Vagina (tissue), 2 donors: ENCODE measurements around the gene PLEKHA6. TPM values are rescaled to one million over a fixed set of nuclear protein-coding genes. Genes with fewer than 3 reads are reported as not detected.

ENCODE experiments used
- DNase-seq, 2 donors: peaks; one replicate each; pipeline ENCODE4 v3.0.0-alpha.2; 2017; ENCODE audit errors: extremely low spot score in 2 of 2
- H3K27ac ChIP-seq: fragments of 200-600 bp; sonication (generic); one replicate; pipeline ENCODE4 v1.5.1; 2019
- H3K27me3 ChIP-seq: fragments of 200-600 bp; sonication (generic); one replicate; pipeline ENCODE4 v1.5.1; 2019
- H3K36me3 ChIP-seq, 2 donors: fragments of 200-600 bp; sonication (generic); one replicate each; pipeline ENCODE4 v1.5.1; 2017 to 2019
- H3K4me1 ChIP-seq: fragments of 200-600 bp; sonication (generic); one replicate; pipeline ENCODE4 v1.5.1; 2019
- H3K4me3 ChIP-seq, 2 donors: fragments of 200-600 bp; sonication (generic); 1 replicate in 1 of 2; 2 replicates in 1 of 2; pipeline ENCODE4 v1.5.1; 2016 to 2019
- H3K9me3 ChIP-seq: fragments of 200-600 bp; sonication (generic); one replicate; pipeline ENCODE4 v1.5.1; 2019
- POLR2A ChIP-seq, 2 donors: fragments of 450-650 bp; IDR thresholded peaks; one replicate each; pipeline ENCODE4 v1.6.1; 2017; ENCODE audit warnings: antibody characterized with exemption in 2 of 2, mild to moderate bottlenecking in 2 of 2, moderate library complexity in 2 of 2
- POLR2AphosphoS5 ChIP-seq, 2 donors: sonication (generic); formaldehyde crosslinking; IDR thresholded peaks; one replicate each; pipeline ENCODE4 v1.9.0; 2017; ENCODE audit warnings: antibody characterized with exemption in 2 of 2, mild to moderate bottlenecking in 2 of 2, low read depth in 1 of 2; ENCODE audit not compliant: insufficient read depth in 1 of 2
- intact Hi-C: fragments of 100-400 bp; cut with DNase I; formaldehyde crosslinking; loops from one replicate; pipeline ENCODE4 v1.15.1; 2023
- total RNA-seq: library from RNA; depleted of rRNA; stranded (reverse); fragments of >200 nt; gene quantifications from one replicate; pipeline ENCODE4 v1.2.3, GENCODE V29; 2016
- TF ChIP-seq, protein P1 (sequence below), 3 experiments: fragments of 450-650 bp in 2 of 3; fragments of 200-600 bp in 1 of 3; sonication (generic) in 1 of 3; IDR thresholded peaks; one replicate each; pipeline ENCODE4 v1.5.1; 2017 to 2019; ENCODE audit warnings: antibody characterized with exemption in 3 of 3, mild to moderate bottlenecking in 2 of 3, moderate library complexity in 2 of 3

PLEKHA6 gene
- total RNA-seq, 1 donor from 2014 or later: 15.0 TPM

DNA sequence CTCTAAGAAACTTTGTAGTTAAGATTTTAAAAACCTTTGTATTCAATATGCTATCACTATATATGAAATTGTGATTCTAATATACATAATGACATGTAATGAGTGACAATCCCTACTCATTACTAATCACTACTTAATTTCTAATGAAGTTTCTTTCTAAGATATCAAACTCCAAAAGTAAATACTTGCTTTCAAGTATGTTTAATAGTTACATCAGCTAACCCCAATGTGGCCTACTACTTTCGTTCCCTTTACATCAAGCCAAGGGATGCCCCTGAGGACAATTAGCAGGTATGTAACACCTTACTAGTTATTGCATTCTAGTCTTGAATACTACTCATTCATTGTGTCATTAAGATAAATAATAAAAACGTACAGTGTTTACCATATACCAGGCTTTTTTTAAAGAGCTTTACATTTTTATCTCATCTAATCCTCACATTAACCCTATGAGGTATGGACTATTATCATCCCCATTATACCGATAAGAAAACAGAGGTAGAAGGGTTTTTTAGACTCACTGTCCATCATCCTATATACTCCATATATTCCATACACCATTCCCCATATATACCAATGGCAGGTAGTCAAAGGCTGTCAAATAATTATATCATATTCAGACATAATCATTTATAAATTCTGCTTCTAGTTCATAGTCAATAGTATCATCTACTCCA, 47.7 kb upstream of the PLEKHA6 start:
- no peak for TF ChIP-seq POLR2AphosphoS5 (IDR thresholded peaks at IDR 0.05; ENCODE audit: insufficient read depth in 1 of 2, low read depth in 1 of 2)
- TF ChIP-seq POLR2A (IDR thresholded peaks at IDR 0.05): no peak
- TF ChIP-seq, protein P1, sequence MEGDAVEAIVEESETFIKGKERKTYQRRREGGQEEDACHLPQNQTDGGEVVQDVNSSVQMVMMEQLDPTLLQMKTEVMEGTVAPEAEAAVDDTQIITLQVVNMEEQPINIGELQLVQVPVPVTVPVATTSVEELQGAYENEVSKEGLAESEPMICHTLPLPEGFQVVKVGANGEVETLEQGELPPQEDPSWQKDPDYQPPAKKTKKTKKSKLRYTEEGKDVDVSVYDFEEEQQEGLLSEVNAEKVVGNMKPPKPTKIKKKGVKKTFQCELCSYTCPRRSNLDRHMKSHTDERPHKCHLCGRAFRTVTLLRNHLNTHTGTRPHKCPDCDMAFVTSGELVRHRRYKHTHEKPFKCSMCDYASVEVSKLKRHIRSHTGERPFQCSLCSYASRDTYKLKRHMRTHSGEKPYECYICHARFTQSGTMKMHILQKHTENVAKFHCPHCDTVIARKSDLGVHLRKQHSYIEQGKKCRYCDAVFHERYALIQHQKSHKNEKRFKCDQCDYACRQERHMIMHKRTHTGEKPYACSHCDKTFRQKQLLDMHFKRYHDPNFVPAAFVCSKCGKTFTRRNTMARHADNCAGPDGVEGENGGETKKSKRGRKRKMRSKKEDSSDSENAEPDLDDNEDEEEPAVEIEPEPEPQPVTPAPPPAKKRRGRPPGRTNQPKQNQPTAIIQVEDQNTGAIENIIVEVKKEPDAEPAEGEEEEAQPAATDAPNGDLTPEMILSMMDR (IDR thresholded peaks at IDR 0.05): no peak
- Histone ChIP-seq H3K4me1 (peaks cover 65% of the 10 kb centered on the region), H3K36me3 (peaks cover 0 to 32% of the 10 kb centered on the region in 2 donors), H3K4me3 (peak overlapping the region; percentile 82 to 98), H3K9me3 (no peaks in the 10 kb centered on the region), H3K27me3 (no peaks in the 10 kb centered on the region), H3K27ac (peak overlapping the region; percentile 99)
- no peak for DNase-seq
- intact Hi-C loops: no loop called here

DNA sequence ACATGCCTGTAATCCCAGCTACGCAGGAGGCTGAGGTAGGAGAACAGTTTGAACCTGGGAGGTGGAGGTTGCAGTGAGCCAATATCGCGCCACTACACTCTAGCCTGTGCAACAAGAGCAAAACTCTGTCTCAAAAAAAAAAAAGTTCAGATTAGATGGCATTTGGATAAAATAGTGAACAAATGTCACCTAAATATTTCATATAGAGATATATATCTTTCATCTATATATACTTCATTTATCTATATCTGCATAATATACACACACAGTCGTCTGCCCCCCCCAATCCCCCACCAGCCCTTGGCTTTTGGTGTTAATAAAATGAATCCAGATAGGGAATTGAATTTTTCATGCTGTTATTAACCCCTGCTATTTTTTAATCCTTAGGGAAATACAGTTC, 46.9 kb upstream of the PLEKHA6 start:
- Histone ChIP-seq H3K27me3 (no peaks in the 10 kb centered on the region), H3K4me3 (peak overlapping the region; percentile 82 to 98), H3K27ac (peak overlapping the region; percentile 2), H3K36me3 (peaks cover 0 to 32% of the 10 kb centered on the region in 2 donors), H3K4me1 (peaks cover 61% of the 10 kb centered on the region), H3K9me3 (no peaks in the 10 kb centered on the region)
- TF ChIP-seq POLR2AphosphoS5 (IDR thresholded peaks at IDR 0.05; ENCODE audit: insufficient read depth in 1 of 2, low read depth in 1 of 2) (no peak), POLR2A (IDR thresholded peaks at IDR 0.05) (no peak)
- TF ChIP-seq, protein P1 (IDR thresholded peaks at IDR 0.05): no peak
- intact Hi-C loops: no loop called here
- DNase-seq: peak in 1 of 2 donors; percentile 11

DNA sequence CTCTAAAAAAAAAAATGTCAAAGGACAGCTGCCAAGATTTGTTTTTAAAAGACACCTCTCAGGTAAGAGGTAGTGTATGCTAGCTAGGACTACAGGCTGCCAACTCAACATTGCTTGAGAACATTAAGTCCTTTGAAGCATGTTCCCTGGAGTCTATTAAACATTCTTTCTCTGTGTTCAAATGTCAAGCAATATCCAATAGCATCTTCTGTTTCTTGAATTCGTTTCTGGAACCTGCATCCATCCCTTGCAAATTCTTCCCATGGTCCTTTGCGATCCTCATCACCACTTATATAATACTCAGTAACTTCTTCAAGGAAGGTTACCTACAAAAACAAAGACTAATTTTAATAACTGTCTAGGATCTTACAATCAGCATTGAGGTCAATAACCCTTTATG, 46.3 kb upstream of the PLEKHA6 start:
- peak overlapping the region; percentile 6 for H3K27ac ChIP-seq
- H3K9me3 ChIP-seq: no peaks in the 10 kb centered on the region
- H3K36me3 ChIP-seq: peaks cover 0 to 32% of the 10 kb centered on the region in 2 donors
- TF ChIP-seq POLR2AphosphoS5 (IDR thresholded peaks at IDR 0.05; ENCODE audit: insufficient read depth in 1 of 2, low read depth in 1 of 2) (peak in 1 of 2 donors; percentile 8), POLR2A (IDR thresholded peaks at IDR 0.05) (no peak)
- TF ChIP-seq, protein P1 (IDR thresholded peaks at IDR 0.05): no peak
- H3K27me3 ChIP-seq: no peaks in the 10 kb centered on the region
- peak in 1 of 2 donors; percentile 1 for DNase-seq
- H3K4me1 ChIP-seq: peaks cover 61% of the 10 kb centered on the region
- intact Hi-C loops: no loop called here
- H3K4me3 ChIP-seq: peak overlapping the region in 1 of 2 donors; percentile 98

- peaks cover 50% of the 10 kb centered on the region for H3K4me1 ChIP-seq
- intact Hi-C loops: no loop called here
- no peak overlapping the region for H3K4me3 ChIP-seq
- TF ChIP-seq POLR2AphosphoS5 (IDR thresholded peaks at IDR 0.05; ENCODE audit: insufficient read depth in 1 of 2, low read depth in 1 of 2) (no peak), POLR2A (IDR thresholded peaks at IDR 0.05) (no peak)
- TF ChIP-seq, protein P1 (IDR thresholded peaks at IDR 0.05): no peak
- no peaks in the 10 kb centered on the region for H3K27me3 ChIP-seq
- peaks cover 0 to 32% of the 10 kb centered on the region in 2 donors for H3K36me3 ChIP-seq
- no peaks in the 10 kb centered on the region for H3K9me3 ChIP-seq
- H3K27ac ChIP-seq: no peak overlapping the region
- DNase-seq: no peak
Observed at GRCh38 chr1:204404629-204405028, 44.9 kb upstream of the PLEKHA6 start.

GRCh38 chr1:204402391-204402790, 42.7 kb upstream of the PLEKHA6 start:
- peaks cover 0 to 44% of the 10 kb centered on the region in 2 donors for H3K36me3 ChIP-seq
- TF ChIP-seq POLR2AphosphoS5 (IDR thresholded peaks at IDR 0.05; ENCODE audit: insufficient read depth in 1 of 2, low read depth in 1 of 2) (no peak), POLR2A (IDR thresholded peaks at IDR 0.05) (no peak)
- TF ChIP-seq, protein P1 (IDR thresholded peaks at IDR 0.05): no peak
- H3K4me3 ChIP-seq: no peak overlapping the region
- H3K4me1 ChIP-seq: peaks cover 30% of the 10 kb centered on the region
- H3K27ac ChIP-seq: no peak overlapping the region
- H3K27me3 ChIP-seq: no peaks in the 10 kb centered on the region
- no peaks in the 10 kb centered on the region for H3K9me3 ChIP-seq
- intact Hi-C loops: no loop called here
- DNase-seq: peak in 1 of 2 donors; percentile 29
